HG03045 (cell line): ENCODE measurements around the gene RPLP1.

ENCODE experiments used
- ATAC-seq: cut with Tn5 transposase; IDR thresholded peaks from one replicate; pipeline ENCODE4 v1.9.1; 2021; ENCODE audit warnings: mild to moderate bottlenecking, moderate library complexity; ENCODE audit not compliant: unreplicated experiment

RPLP1 gene

GRCh38 chr15:69468241-69469121, 15.9 kb downstream of the RPLP1 start:
- ATAC-seq, result no peak

DNA sequence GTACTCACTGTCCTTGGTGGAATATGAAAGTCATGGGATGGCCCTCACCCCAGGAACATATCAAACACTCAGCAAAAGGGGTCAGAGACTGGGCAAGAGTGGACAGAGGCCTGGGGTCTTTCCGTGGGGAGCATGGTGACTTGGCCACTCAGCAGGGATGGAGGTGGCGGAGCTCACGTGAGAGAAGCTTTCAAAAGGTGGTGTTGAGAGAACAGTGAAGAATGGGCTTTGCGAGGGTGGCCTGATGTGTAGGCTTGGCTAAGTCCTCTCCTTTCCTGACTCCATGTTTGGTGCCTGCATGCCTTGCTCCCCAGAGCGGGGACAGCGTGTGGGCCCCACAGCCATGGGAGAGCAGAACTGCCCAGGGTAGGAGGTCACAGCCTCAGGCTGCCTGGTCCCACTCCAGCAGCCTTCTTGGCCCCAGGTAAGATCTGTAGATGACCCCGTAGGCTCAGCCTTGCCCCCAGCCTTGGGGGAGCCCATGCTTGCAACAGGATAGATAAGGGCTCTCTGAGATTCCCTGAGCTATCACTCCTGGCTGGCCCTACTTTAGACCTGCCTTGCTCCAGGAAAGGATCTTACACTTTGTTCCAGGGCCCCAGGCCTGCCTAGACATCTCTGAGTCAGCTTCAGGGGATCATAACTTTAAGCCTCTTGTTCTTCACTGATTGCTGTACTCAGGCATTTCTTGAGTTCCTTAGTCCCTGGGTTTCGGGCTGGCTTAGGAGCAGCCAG, 17.0 kb downstream of the RPLP1 start:
- no peak for ATAC-seq

DNA sequence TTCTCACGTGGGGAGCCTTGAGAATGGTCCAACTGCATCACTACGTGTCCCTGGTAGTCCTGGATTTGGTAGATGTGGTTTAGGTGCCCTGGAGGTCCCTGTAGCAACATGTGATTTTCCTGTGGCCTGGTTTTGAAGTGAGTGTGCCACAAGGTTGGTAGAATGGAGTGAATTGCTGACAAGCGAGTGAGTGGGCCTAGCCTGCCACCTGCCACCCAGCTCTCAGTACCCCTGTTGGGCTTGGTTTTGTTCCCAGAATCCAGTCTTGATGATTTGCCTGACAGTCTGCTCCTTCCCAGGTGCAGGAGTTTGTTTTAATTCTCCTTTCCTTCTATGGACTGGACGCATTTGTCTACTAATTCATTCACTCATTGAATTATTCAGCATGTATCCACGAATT, 19.4 kb downstream of the RPLP1 start:
- no peak for ATAC-seq

DNA sequence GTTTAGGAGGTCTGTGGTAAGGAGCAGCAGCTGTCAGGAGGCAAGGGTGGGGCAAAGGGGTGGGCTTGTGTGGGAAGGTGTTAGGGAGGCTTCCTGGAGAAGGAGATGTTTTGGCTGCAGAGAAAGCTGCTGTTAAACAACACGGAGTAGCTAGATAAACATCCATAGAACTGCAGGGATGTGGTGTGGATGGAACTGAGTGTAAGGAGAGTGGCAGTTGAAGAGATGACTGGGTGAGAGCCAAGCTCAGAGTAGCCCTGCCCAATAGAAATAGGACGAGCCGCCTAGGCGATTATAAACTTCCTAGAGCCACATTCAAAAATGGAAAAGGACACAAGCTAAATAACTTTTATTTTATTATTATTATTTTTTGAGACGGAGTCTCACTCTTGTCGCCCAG, 19.9 kb downstream of the RPLP1 start:
- no peak for ATAC-seq

DNA sequence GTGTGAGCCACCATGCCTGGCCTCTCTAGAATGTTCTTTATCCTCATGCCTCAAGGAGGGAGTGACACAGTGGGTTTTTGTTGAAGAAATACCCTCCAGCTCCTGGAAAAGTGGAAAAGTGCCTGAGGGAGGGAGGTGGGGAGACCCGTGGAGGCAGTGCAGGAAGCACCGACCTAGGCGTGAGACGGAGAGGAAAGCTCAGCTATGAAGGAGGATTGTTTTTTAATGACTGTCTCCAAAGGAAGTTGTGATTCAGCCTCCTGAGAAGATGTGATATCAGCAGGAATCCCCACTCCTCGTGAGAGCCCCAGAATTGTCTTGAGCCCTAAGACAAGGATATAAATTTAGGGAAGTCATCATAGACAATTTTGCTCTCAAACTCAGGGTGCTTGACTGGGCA, 21.7 kb downstream of the RPLP1 start:
- no peak for ATAC-seq

GRCh38 chr15:69474846-69475455, 22.3 kb downstream of the RPLP1 start:
- no peak for ATAC-seq

- no peak for ATAC-seq
Measured at GRCh38 chr15:69475769-69476358, 23.2 kb downstream of the RPLP1 start.

GRCh38 chr15:69476704-69477473, 24.3 kb downstream of the RPLP1 start:
- ATAC-seq, result no peak

DNA sequence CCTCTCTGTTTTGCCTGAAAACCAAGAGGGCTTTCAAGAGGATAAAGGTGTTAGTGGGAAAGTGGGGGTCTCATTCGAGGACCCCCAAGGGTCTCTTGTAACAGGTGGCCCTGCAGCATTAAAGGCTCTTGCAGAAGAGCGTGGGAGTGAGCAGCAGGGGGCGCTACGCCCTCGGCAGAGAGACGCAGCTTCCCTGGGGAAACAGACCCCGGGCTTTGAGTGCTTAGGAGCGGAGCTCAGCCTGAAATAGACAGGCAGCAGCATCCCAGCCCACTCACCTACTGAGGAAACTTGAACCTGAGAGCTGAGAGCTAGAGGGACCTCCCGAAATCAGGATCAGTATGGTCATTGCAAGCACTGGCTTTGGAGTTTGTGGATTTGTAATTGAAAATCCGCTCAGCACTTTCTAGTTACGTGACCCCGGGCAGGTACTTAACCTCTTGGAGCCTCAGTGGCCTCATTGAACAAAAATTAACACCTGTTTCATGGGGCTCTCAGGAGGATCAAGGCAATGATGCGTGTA, 25.7 kb downstream of the RPLP1 start:
- ATAC-seq, result no peak

DNA sequence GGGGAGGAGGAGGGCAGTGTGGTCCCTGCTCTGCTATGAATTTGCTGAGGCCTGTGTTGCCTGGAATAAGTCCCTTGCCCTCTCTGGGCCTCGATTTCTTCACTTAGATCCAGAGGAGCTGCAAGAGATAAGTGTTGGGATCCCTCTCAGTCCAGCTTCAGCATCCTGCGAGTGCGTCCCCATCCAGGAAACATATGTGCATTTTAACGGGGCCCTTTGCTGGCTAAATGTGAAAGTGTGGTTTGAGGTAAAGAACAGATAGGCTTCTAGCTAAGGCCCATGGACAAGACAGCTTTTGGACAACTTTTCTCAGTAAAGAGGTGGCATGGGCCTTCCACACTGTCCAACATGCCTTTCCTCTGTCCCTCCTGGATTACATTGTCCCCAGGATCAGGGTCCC, 26.5 kb downstream of the RPLP1 start:
- ATAC-seq, result no peak

DNA sequence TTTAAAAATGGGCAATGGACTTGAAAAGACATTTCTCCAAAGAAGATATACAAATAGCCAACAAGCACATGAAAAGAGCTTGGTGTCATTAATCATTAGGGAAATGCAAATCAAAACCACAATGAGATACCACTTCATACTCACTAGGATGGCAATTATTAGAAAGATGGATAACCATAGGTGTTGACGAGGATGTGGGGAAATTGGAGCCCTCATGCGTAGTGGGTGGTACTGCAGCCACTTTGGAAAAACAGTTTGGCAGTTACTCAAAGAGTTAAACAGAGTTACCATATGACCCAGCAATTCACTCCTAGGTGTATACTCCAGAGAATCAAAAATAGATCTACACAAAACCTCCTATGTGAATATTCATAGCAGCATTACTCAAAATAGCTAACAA, 27.4 kb downstream of the RPLP1 start:
- ATAC-seq, result no peak

DNA sequence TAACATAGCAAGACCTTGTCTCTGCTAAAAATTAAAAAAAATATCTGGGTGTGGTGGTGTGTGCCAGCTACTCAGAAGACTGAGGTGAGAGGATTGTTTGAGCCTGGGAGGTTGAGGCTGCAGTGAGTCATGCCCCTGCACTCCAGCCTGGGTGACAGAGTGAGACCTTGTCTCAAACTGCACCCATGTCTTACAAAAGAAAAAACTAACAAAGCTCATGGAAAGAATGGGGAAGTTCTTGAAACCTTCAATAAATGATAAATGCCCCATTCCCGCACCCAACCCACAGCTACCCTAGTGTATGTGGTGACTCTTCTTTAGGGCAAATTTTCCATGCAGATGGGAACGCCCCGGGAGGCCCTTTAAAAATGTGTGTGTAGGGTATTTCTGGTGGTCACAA, 28.3 kb downstream of the RPLP1 start:
- no peak for ATAC-seq

DNA sequence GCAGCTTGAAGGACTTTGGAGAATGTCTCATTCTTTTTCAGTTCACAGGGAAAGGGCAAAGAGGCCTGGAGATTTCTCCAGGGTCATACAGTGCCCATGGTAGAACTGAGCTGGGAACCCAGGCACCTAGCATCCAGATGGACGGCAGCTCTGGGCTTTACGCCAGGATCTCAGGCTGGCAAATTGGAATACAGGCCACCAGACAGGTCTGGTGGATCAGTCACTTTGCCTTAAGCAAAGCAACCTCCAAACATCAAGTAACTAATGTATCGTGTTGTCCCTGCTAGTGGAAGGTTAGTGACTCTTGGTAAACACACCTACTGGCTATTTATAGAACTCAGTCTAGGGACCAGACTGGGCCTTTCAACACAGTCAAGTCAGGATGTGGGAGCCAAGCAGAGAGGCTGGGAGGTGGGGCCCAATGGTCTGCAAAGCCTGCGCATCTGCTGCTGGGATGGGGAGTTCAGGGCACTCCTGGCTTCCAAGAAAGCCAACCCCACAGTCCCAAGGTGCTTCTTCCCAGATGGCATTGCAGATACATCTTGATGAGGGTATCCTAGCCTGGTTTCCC, 30.2 kb downstream of the RPLP1 start:
- no peak for ATAC-seq

GRCh38 chr15:69484837-69485236, 32.2 kb downstream of the RPLP1 start:
- no peak for ATAC-seq

GRCh38 chr15:69486481-69487110, 34.0 kb downstream of the RPLP1 start:
- no peak for ATAC-seq

GRCh38 chr15:69489073-69489571, 36.5 kb downstream of the RPLP1 start:
- ATAC-seq, result no peak

DNA sequence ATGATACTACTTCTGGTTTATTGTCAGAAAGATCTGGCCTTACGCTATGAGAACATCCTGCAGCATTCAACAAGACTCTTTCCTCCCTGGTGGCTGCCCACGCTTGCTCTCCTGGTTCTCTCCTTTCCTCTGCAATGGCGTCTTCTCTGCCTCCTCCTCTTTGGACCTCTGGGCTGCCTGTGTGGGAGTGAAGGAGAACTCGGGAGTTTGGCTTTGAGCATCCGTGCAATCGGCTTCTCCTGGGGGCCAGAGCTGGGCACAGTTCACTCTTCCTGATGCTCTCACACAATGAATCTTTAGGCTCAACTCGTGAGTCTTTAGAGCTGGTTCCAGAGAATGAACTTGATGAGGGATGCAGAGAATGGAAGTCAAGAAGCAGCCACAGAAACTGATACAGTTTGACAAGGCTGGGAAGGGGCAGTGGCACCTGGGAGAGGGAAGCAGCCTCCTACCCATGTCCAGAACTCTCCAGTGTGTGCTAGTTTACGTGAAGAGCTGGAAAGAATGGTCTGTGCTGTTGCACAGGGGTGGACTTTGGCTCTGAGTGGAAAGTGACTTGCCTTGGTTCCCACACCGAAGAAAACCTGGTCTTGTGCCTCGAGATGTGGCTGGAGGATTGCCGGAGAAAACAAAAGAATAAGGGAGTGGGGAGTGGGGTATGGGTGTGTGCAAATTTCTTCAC, 37.9 kb downstream of the RPLP1 start:
- ATAC-seq, result no peak

- ATAC-seq, result no peak
Measured at GRCh38 chr15:69491038-69491505, 38.5 kb downstream of the RPLP1 start.

GRCh38 chr15:69493406-69493805, 40.8 kb downstream of the RPLP1 start:
- ATAC-seq, result no peak
